NCI-H146 (cell line): ENCODE data around the gene MYO5B.

Source experiments
- DNase-seq: peaks from one replicate; lab custom pipeline; 2025; lab: John Stamatoyannopoulos, UW

The MYO5B gene

GRCh38 chr18:50151926-50152325 is 43.0 kb downstream of the MYO5B start:
- no peak for DNase-seq

- DNase-seq, result no peak
Measured at GRCh38 chr18:50144540-50144939, 50.4 kb downstream of the MYO5B start.

- DNase-seq, result no peak
Measured at GRCh38 chr18:50143886-50144285, 51.1 kb downstream of the MYO5B start.

- no peak for DNase-seq
Measured at GRCh38 chr18:50143294-50143693, 51.7 kb downstream of the MYO5B start.

GRCh38 chr18:50142441-50143120 is 52.4 kb downstream of the MYO5B start:
- no peak for DNase-seq

- DNase-seq, result no peak
Measured at GRCh38 chr18:50138181-50139064, 56.5 kb downstream of the MYO5B start.

- DNase-seq, result no peak
Measured at GRCh38 chr18:50135903-50136302, 59.0 kb downstream of the MYO5B start.

GRCh38 chr18:50133526-50133925 is 61.4 kb downstream of the MYO5B start:
- DNase-seq, result no peak

GRCh38 chr18:50131591-50131990 is 63.4 kb downstream of the MYO5B start:
- no peak for DNase-seq

- DNase-seq, result no peak
Measured at GRCh38 chr18:50128506-50129271, 66.3 kb downstream of the MYO5B start.

GRCh38 chr18:50127516-50128210 is 67.3 kb downstream of the MYO5B start:
- DNase-seq, result no peak

- DNase-seq, result no peak
Measured at GRCh38 chr18:50126471-50126870, 68.5 kb downstream of the MYO5B start.

- no peak for DNase-seq
Measured at GRCh38 chr18:50125456-50125855, 69.5 kb downstream of the MYO5B start.

- DNase-seq, result no peak
Measured at GRCh38 chr18:50119296-50119695, 75.7 kb downstream of the MYO5B start.

GRCh38 chr18:50117863-50118262 is 77.1 kb downstream of the MYO5B start:
- no peak for DNase-seq

- DNase-seq, result no peak
Measured at GRCh38 chr18:50115095-50115494, 79.9 kb downstream of the MYO5B start.

GRCh38 chr18:50114448-50114847 is 80.5 kb downstream of the MYO5B start:
- no peak for DNase-seq

GRCh38 chr18:50113726-50114125 is 81.2 kb downstream of the MYO5B start:
- DNase-seq, result no peak

GRCh38 chr18:50111398-50111797 is 83.5 kb downstream of the MYO5B start:
- no peak for DNase-seq

- no peak for DNase-seq
Measured at GRCh38 chr18:50107468-50107977, 87.4 kb downstream of the MYO5B start.

GRCh38 chr18:50105027-50105426 is 89.9 kb downstream of the MYO5B start:
- DNase-seq, result no peak

- DNase-seq, result no peak
Measured at GRCh38 chr18:50104421-50104820, 90.5 kb downstream of the MYO5B start.
